H1 (cell line): ENCODE data around the gene CABP4. TPM values are rescaled to one million over a fixed set of nuclear protein-coding genes. Genes with fewer than 3 reads are reported as not detected.

Experiments used
- CTCF ChIA-PET: fragments of 300-600 bp; sonication (Branson Sonifier 250); formaldehyde crosslinking; loops from one replicate; lab custom pipeline; 2021; ENCODE audit not compliant: partially characterized antibody; lab: Charles Lee
- POLR2A ChIA-PET: fragments of 300-600 bp; sonication (Branson Sonifier 250); formaldehyde crosslinking; loops from one replicate; lab custom pipeline; 2021; ENCODE audit warnings: inconsistent platforms; ENCODE audit not compliant: partially characterized antibody; lab: Charles Lee
- DNase-seq, 2 experiments: peaks; one replicate each; pipeline versions ENCODE4 v3.0.0 to v3.0.0-alpha.2; 2010 to 2022; ENCODE audit warnings: low spot score in 2 of 2, low read depth in 1 of 2, mixed read lengths in 1 of 2
- FAIRE-seq: peaks from 2 replicates; lab custom pipeline; 2011; peaks lifted over from hg19 to GRCh38; lab: Jason Lieb, UNC
- H2AFZ ChIP-seq: 2 replicates; pipeline ENCODE4 v1.8.1; 2012; ENCODE audit warnings: low read length, inconsistent platforms
- H2AK5ac ChIP-seq: 2 replicates; pipeline ENCODE4 v1.6.1; 2013; ENCODE audit warnings: low read depth, low read length
- H2BK120ac ChIP-seq: replicated peaks from 2 replicates; pipeline ENCODE3; 2013; ENCODE audit warnings: low read depth, low read length, inconsistent platforms
- H2BK12ac ChIP-seq: 2 replicates; pipeline ENCODE4 v1.6.1; 2013; ENCODE audit warnings: low read depth, low read length
- H2BK15ac ChIP-seq: 2 replicates; pipeline ENCODE4 v1.6.1; 2013; ENCODE audit warnings: low read length
- H2BK20ac ChIP-seq: 2 replicates; pipeline ENCODE4 v1.6.1; 2013; ENCODE audit warnings: low read length
- H2BK5ac ChIP-seq: 2 replicates; pipeline ENCODE4 v1.6.1; 2013; ENCODE audit warnings: low read depth, low read length
- H3K14ac ChIP-seq: 2 replicates; pipeline ENCODE4 v1.6.1; 2013; ENCODE audit warnings: inconsistent platforms; ENCODE audit not compliant: insufficient read length
- H3K18ac ChIP-seq: 2 replicates; pipeline ENCODE4 v1.6.1; 2013; ENCODE audit warnings: low read length; ENCODE audit errors: extremely low read depth
- H3K23ac ChIP-seq: 2 replicates; pipeline ENCODE4 v1.6.1; 2013; ENCODE audit warnings: inconsistent platforms; ENCODE audit not compliant: insufficient read length
- H3K23me2 ChIP-seq: 2 replicates; pipeline ENCODE4 v1.6.1; 2013; ENCODE audit warnings: low read depth, low read length
- H3K27ac ChIP-seq: 2 replicates; pipeline ENCODE4 v1.6.1; 2011; ENCODE audit warnings: low read depth, low read length, inconsistent platforms
- H3K27me3 ChIP-seq, 4 experiments: replicated peaks in 1 of 4; 1 replicate in 1 of 4; 2 replicates in 3 of 4; pipeline versions ENCODE4 v1.6.1 to v1.8.1; 2011 to 2013; ENCODE audit warnings: low read length in 3 of 4, mild to moderate bottlenecking in 3 of 4, inconsistent platforms in 2 of 4, mixed read lengths in 2 of 4, moderate library complexity in 1 of 4; ENCODE audit not compliant: control insufficient read depth in 3 of 4, insufficient read depth in 3 of 4; ENCODE audit errors: extremely low read depth in 1 of 4
- H3K36me3 ChIP-seq, 4 experiments: 2 replicates each; pipeline versions ENCODE4 v1.6.1 to v1.8.1; 2011 to 2013; ENCODE audit warnings: mild to moderate bottlenecking in 4 of 4, low read length in 3 of 4, moderate library complexity in 2 of 4, control low read depth in 1 of 4, inconsistent platforms in 1 of 4; ENCODE audit not compliant: insufficient read depth in 4 of 4, control insufficient read depth in 2 of 4
- H3K4ac ChIP-seq: replicated peaks from 2 replicates; pipeline ENCODE3; 2013; ENCODE audit warnings: low read length, low read depth, mixed read lengths, inconsistent platforms; ENCODE audit not compliant: insufficient read length
- H3K4me1 ChIP-seq, 4 experiments: replicated peaks in 1 of 4; 1 replicate in 1 of 4; 2 replicates in 3 of 4; pipeline versions ENCODE4 v1.6.1 to v1.8.1; 2011 to 2013; ENCODE audit warnings: low read length in 3 of 4, inconsistent platforms in 2 of 4, mixed read lengths in 1 of 4; ENCODE audit not compliant: insufficient read depth in 4 of 4, control insufficient read depth in 3 of 4
- H3K4me2 ChIP-seq, 2 experiments: 2 replicates each; pipeline versions ENCODE4 v1.6.1 to v1.8.1; 2011 to 2013; ENCODE audit warnings: low read depth in 2 of 2, low read length in 2 of 2, control low read depth in 1 of 2, inconsistent platforms in 1 of 2, mild to moderate bottlenecking in 1 of 2; ENCODE audit not compliant: insufficient read depth in 1 of 2
- H3K4me3 ChIP-seq, 4 experiments: fragments of 200-600, 300-600 bp in 1 of 4; sonication (generic), shearing (Covaris generic), sonication (Bioruptor Twin) in 1 of 4; 2 replicates each; pipeline versions ENCODE4 v1.5.1 to v1.8.1; 2011 to 2016; ENCODE audit warnings: low read length in 4 of 4, low read depth in 3 of 4, control low read depth in 2 of 4, inconsistent platforms in 2 of 4, mild to moderate bottlenecking in 2 of 4, mixed read lengths in 1 of 4, moderate library complexity in 1 of 4; ENCODE audit not compliant: insufficient read depth in 2 of 4; ENCODE audit errors: extremely low read depth in 1 of 4
- H3K56ac ChIP-seq: replicated peaks from 2 replicates; pipeline ENCODE3; 2013; ENCODE audit warnings: low read depth, mild to moderate bottlenecking, mixed read lengths, low read length, inconsistent platforms; ENCODE audit not compliant: insufficient read length
- H3K79me1 ChIP-seq: 2 replicates; pipeline ENCODE4 v1.6.1; 2013; ENCODE audit warnings: low read depth, low read length, control low read depth
- H3K79me2 ChIP-seq, 2 experiments: 2 replicates each; pipeline versions ENCODE4 v1.6.1 to v1.8.1; 2012 to 2013; ENCODE audit warnings: low read length in 2 of 2, mild to moderate bottlenecking in 2 of 2, inconsistent platforms in 1 of 2; ENCODE audit not compliant: insufficient read depth in 2 of 2, control insufficient read depth in 1 of 2
- H3K9ac ChIP-seq, 4 experiments: replicated peaks in 1 of 4; 1 replicate in 1 of 4; 2 replicates in 3 of 4; pipeline versions ENCODE4 v1.6.1 to v1.8.1; 2011 to 2013; ENCODE audit warnings: low read depth in 3 of 4, low read length in 3 of 4, control low read depth in 2 of 4, mild to moderate bottlenecking in 2 of 4, moderate library complexity in 2 of 4, inconsistent platforms in 1 of 4; ENCODE audit errors: extremely low read depth in 1 of 4
- H3K9me3 ChIP-seq, 2 experiments: 2 replicates each; pipeline versions ENCODE4 v1.6.1 to v1.8.1; 2012 to 2013; ENCODE audit warnings: mild to moderate bottlenecking in 2 of 2, moderate library complexity in 2 of 2, control low read depth in 1 of 2, inconsistent platforms in 1 of 2, low read depth in 1 of 2, low read length in 1 of 2, mixed read lengths in 1 of 2; ENCODE audit not compliant: insufficient read depth in 2 of 2
- H4K20me1 ChIP-seq, 2 experiments: replicated peaks in 1 of 2; 2 replicates each; pipeline versions ENCODE3 to v1.8.1; 2011 to 2013; ENCODE audit warnings: inconsistent platforms in 2 of 2, low read length in 2 of 2, mild to moderate bottlenecking in 1 of 2; ENCODE audit not compliant: insufficient read depth in 2 of 2, control insufficient read depth in 1 of 2
- H4K5ac ChIP-seq: 2 replicates; pipeline ENCODE4 v1.6.1; 2013; ENCODE audit warnings: low read length, low read depth, mixed read lengths, inconsistent platforms; ENCODE audit not compliant: insufficient read length
- H4K8ac ChIP-seq: 2 replicates; pipeline ENCODE4 v1.8.0; 2013; ENCODE audit warnings: mild to moderate bottlenecking, moderate library complexity, low read length, inconsistent platforms; ENCODE audit not compliant: insufficient read depth; ENCODE audit errors: extremely low read depth
- H4K91ac ChIP-seq: replicated peaks from 2 replicates; pipeline ENCODE3; 2013; ENCODE audit warnings: low read length, mixed read lengths, inconsistent platforms; ENCODE audit not compliant: insufficient read length
- ASH2L ChIP-seq: fragments of 200-600, 300-600 bp; sonication (generic); IDR thresholded peaks from one replicate; pipeline ENCODE4 v1.7.1; 2017; ENCODE audit warnings: low read length
- BACH1 ChIP-seq: IDR thresholded peaks from 2 replicates; pipeline ENCODE4 v1.6.1; 2012; ENCODE audit warnings: low read length, improper control_type of control experiment
- HDAC2 ChIP-seq, 2 experiments: fragments of 300-600 bp in 1 of 2; sonication (generic) in 1 of 2; IDR thresholded peaks; 2 replicates each; pipeline ENCODE4 v1.6.1; 2011 to 2012; ENCODE audit warnings: low read depth in 2 of 2, low read length in 2 of 2, mild to moderate bottlenecking in 2 of 2, moderate library complexity in 2 of 2, borderline replicate concordance in 1 of 2, inconsistent platforms in 1 of 2
- MAFK ChIP-seq: IDR thresholded peaks from 2 replicates; pipeline ENCODE4 v1.6.1; 2012; ENCODE audit warnings: low read depth, mild to moderate bottlenecking, improper control_type of control experiment, low read length
- NANOG ChIP-seq: IDR thresholded peaks from 2 replicates; pipeline ENCODE4 v1.6.1; 2011; ENCODE audit warnings: low read length, low read depth, mild to moderate bottlenecking, inconsistent platforms; ENCODE audit not compliant: insufficient read depth, poor library complexity, severe bottlenecking
- RXRA ChIP-seq: IDR thresholded peaks from 2 replicates; pipeline ENCODE4 v1.6.1; 2011; ENCODE audit warnings: low read depth, mild to moderate bottlenecking, low read length, moderate library complexity; ENCODE audit not compliant: insufficient read depth
- SIN3A ChIP-seq, 2 experiments: IDR thresholded peaks in 1 of 2; conservative IDR thresholded peaks in 1 of 2; 2 replicates each; pipeline ENCODE4 v1.6.1; 2011 to 2012; ENCODE audit warnings: low read length in 2 of 2, improper control_type of control experiment in 1 of 2, low read depth in 1 of 2, mild to moderate bottlenecking in 1 of 2
- SUZ12 ChIP-seq: fragments of 200-600 bp; sonication (generic); IDR thresholded peaks from 2 replicates; pipeline ENCODE4 v1.6.1; 2012; ENCODE audit warnings: mild to moderate bottlenecking, inconsistent platforms, low read length, moderate library complexity, mixed read lengths
- TBP ChIP-seq: IDR thresholded peaks from 2 replicates; pipeline ENCODE4 v1.6.1; 2011; ENCODE audit warnings: low read depth, low read length, improper control_type of control experiment
- ZNF274 ChIP-seq: IDR thresholded peaks from 2 replicates; pipeline ENCODE4 v1.7.0; 2012; ENCODE audit warnings: low read length, borderline replicate concordance; ENCODE audit errors: extremely low read depth
- WGBS, 2 experiments: shearing (Covaris generic) in 1 of 2; methylation state at CpG; one replicate each; pipeline versions ENCODE4 v1.1.6 to v1.1.7; 2013 to 2015; ENCODE audit warnings: low lambda C conversion rate in 2 of 2, mixed read lengths in 2 of 2, inconsistent platforms in 1 of 2, low coverage in 1 of 2, missing lambda C conversion rate in 1 of 2; ENCODE audit not compliant: insufficient replicate concordance in 2 of 2, insufficient coverage in 1 of 2, insufficient read length in 1 of 2; ENCODE audit errors: extremely low coverage in 1 of 2, missing lambda C conversion rate in 1 of 2; 5-methylcytosine and 5-hydroxymethylcytosine counted together
- polyA plus RNA-seq, 7 experiments: library from polyadenylated mRNA; depleted of rRNA in 3 of 7; stranded (reverse) in 5 of 7; unstranded in 2 of 7; fragments of >200 nt in 5 of 7; fragments of 200-250 nt in 2 of 7; gene quantifications; 1 replicate in 5 of 7; 2 replicates in 1 of 7; 4 replicates in 1 of 7; pipeline versions ENCODE4 v1.2.1 to v1.2.3, GENCODE V29; 2011 to 2013; ENCODE audit warnings: missing spikeins in 2 of 7, mixed read lengths in 2 of 7
- total RNA-seq: library from RNA; stranded (reverse); fragmentation: NEBNext Ultra II Directional; extraction: Animal tissue kit (Norgen Biotek cat#: 25700); gene quantifications from 2 replicates; pipeline ENCODE4 v1.2.1, GENCODE V29; 2021
- TF ChIP-seq, protein P1 (sequence below): IDR thresholded peaks from 2 replicates; pipeline ENCODE4 v1.6.1; 2012; ENCODE audit warnings: inconsistent platforms

The CABP4 gene
- total and polyA plus RNA-seq, 2 of the 8 experiments (the other 6 are each of a cell fraction or from before 2014, with no cell fraction given) = not detected

DNA sequence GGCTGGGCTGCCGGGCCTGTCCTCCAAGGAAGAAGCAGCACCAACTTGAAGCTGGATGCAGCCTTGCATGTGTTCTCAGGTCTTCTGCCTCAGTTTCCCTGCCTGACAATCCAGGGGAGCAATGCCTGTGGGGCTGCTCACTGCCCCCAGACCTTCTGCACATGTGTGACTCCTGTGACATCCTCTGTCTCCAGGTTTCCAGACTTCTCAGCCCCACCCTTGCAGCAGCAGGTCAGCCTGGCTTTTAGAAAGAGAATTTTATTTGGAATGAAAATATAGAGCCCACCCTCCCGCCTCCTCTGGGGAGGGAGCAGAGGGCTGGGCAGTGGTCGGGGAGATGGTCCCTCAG, 17.4 kb upstream of the CABP4 start:
- no peak overlapping the region for H3K14ac ChIP-seq

More for the DNA sequence above, 17.4 kb upstream of the CABP4 start:
- Histone ChIP-seq H4K8ac (peak overlapping the region; percentile 51; the same call in 1 of the 2 replicates), H4K91ac (peak overlapping the region; percentile 81), H3K79me1 (0 out of 2 replicates have a peak, but pooled peaks cover 2% of the 10 kb centered on the region), H3K36me3 (peaks cover 8 to 30% (median 16%) of the 10 kb centered on the region in 4 experiments; a peak in 7 of 8 replicates), H3K27me3 (no peaks in the 10 kb centered on the region), H3K9me3 (no peaks in the 10 kb centered on the region), H3K27ac (0 out of 2 replicates have a peak overlapping the region, but pooled peaks have one; percentile 52), H3K18ac (no peak overlapping the region; the same call in 1 of the 2 replicates), H2BK20ac (no peak overlapping the region), H2AFZ (no peak overlapping the region), H3K4me3 (no peak overlapping the region), H3K9ac (no peak overlapping the region), H3K23ac (no peak overlapping the region), H2BK5ac (peak overlapping the region; percentile 69), H2BK12ac (0 out of 2 replicates have a peak overlapping the region, but pooled peaks have one; percentile 17), H4K20me1 (peaks cover 4 to 27% of the 10 kb centered on the region in 2 experiments), H4K5ac (no peak overlapping the region), H2BK120ac (no peak overlapping the region), H2BK15ac (0 out of 2 replicates have a peak overlapping the region, but pooled peaks have one; percentile 46), H3K79me2 (no peaks in the 10 kb centered on the region), H3K23me2 (no peaks in the 10 kb centered on the region; the same call in 1 of the 2 replicates), H2AK5ac (peak overlapping the region; percentile 82; the same call in 1 of the 2 replicates), H3K4ac (no peak overlapping the region), H3K4me1 (peaks cover 0 to 24% (median 16%) of the 10 kb centered on the region in 4 experiments; a peak in 6 of 7 replicates), H3K56ac (no peak overlapping the region), H3K4me2 (no peak overlapping the region)
- DNase-seq = no peak
- 79% methylated on average over 1 of the region's 3 CpGs; no CpG with 5 or more reads in 1 of the 2 experiments for WGBS, 2 experiments
- ChIA-PET CTCF (interaction anchor here (0.6 to 2.2 kb wide), 9 partner anchors 13 to 43 kb away, joined by 3 to 8 read pairs (median 3); partner anchors contain the start of gene GPR152), POLR2A (interaction anchor here (1.0 to 12.5 kb wide), 17 partner anchors 10 to 83 kb away, joined by 3 to 104 read pairs (median 7); partner anchors contain the start of genes CABP4, CARNS1, GPR152 and PPP1CA)
- no peak for FAIRE-seq
- TF ChIP-seq, protein P1, sequence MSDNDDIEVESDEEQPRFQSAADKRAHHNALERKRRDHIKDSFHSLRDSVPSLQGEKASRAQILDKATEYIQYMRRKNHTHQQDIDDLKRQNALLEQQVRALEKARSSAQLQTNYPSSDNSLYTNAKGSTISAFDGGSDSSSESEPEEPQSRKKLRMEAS = no peak
- TF ChIP-seq MAFK (no peak), ZNF274 (no peak), SUZ12 (no peak), HDAC2 (IDR thresholded peaks at IDR 0.05; ENCODE audit: borderline replicate concordance in 1 of 2, low read depth in 2 of 2, low read length in 2 of 2) (no peak), TBP (no peak), ASH2L (no peak), BACH1 (no peak), RXRA (no peak), NANOG (no peak), SIN3A (conservative IDR thresholded peaks at IDR 0.05 in 1 of 2, IDR thresholded peaks at IDR 0.05 in 1 of 2; ENCODE audit: low read depth in 1 of 2, low read length in 2 of 2) (no peak)
